Lower leg skin (tissue), 3 donors: ENCODE results near the gene ALPI.
"Not testable (repeated sequence)": the region's sequence is repeated elsewhere in the genome, so short reads cannot be mapped to it uniquely, and the experiment has no call there.

Experiments
- POLR2A ChIP-seq, 2 donors: fragments of 450-650 bp; IDR thresholded peaks; one replicate each; pipeline ENCODE4 v1.6.1; 2016 to 2017; ENCODE audit warnings: antibody characterized with exemption in 2 of 2, mild to moderate bottlenecking in 1 of 2, moderate library complexity in 1 of 2
- TF ChIP-seq, protein P1 (sequence below), 3 donors: fragments of 450-650 bp; IDR thresholded peaks; one replicate each; pipeline ENCODE4 v1.5.1; 2016; ENCODE audit warnings: antibody characterized with exemption in 3 of 3, mild to moderate bottlenecking in 3 of 3, moderate library complexity in 2 of 3

DNA sequence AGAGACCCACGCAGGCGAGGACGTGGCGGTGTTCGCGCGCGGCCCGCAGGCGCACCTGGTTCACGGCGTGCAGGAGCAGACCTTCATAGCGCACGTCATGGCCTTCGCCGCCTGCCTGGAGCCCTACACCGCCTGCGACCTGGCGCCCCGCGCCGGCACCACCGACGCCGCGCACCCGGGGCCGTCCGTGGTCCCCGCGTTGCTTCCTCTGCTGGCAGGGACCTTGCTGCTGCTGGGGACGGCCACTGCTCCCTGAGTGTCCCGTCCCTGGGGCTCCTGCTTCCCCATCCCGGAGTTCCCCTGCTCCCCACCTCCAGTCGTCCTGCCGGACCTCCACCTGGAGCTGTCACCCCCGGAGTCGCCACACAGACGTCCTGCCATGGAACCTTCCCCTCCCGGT, 46.3 kb upstream of the ALPI start:
- TF ChIP-seq, protein P1, sequence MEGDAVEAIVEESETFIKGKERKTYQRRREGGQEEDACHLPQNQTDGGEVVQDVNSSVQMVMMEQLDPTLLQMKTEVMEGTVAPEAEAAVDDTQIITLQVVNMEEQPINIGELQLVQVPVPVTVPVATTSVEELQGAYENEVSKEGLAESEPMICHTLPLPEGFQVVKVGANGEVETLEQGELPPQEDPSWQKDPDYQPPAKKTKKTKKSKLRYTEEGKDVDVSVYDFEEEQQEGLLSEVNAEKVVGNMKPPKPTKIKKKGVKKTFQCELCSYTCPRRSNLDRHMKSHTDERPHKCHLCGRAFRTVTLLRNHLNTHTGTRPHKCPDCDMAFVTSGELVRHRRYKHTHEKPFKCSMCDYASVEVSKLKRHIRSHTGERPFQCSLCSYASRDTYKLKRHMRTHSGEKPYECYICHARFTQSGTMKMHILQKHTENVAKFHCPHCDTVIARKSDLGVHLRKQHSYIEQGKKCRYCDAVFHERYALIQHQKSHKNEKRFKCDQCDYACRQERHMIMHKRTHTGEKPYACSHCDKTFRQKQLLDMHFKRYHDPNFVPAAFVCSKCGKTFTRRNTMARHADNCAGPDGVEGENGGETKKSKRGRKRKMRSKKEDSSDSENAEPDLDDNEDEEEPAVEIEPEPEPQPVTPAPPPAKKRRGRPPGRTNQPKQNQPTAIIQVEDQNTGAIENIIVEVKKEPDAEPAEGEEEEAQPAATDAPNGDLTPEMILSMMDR (IDR thresholded peaks at IDR 0.05) = not testable (repeated sequence)
- TF ChIP-seq POLR2A (IDR thresholded peaks at IDR 0.05) = not testable (repeated sequence)
